NCI-H1930 (cell line): ENCODE data around the gene KRTAP10-7.
"Not testable (repeated sequence)": the region's sequence is repeated elsewhere in the genome, so short reads cannot be mapped to it uniquely, and the experiment has no call there.

Experiments
- DNase-seq, 2 experiments: peaks; one replicate each; lab custom pipeline; 2025; lab: John Stamatoyannopoulos, UW

The KRTAP10-7 gene

DNA sequence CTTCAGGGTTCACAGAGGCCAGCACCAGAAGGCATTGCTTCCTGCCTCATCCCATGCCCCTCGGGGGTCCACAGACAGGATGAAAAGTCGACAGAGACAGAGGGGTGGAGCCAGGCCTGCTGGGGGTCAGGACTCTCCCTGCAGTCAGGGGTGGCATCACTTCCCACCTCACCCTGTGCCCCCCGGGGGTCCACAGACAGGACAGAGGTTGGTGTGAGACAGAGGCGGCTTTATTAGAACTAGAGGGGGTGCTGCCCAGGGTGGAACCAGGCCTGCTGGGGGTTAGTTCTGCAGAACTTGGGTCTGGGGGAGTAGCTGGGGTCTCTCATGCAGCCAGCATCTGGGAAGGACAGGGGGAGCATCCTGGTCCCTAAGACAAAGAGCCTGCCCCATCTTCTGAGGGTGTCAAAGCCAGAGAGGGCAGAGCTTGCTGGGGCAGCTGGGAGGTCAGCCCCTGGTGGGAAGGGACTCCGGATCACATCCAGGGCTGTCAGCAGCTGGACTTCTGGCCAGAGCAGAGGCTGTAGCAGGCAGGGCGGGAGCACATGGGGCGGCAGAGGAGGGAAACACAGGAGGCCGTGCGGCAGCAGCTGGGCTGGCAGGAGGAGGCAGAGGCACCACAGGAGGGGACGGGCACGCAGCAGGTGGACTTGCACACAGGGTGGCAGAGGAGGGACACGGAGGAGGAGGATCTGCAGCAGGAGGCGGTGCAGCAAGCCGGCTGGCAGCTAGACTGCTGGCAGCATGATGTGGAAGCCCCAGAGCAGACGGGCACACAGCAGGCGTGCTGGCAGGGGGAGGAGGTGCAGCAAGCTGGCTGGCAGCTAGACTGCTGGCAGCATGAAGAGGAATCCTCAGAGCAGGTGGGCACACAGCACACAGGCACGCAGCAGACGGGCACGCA is 9.2 kb upstream of the KRTAP10-7 start:
- not testable (repeated sequence) for DNase-seq

DNA sequence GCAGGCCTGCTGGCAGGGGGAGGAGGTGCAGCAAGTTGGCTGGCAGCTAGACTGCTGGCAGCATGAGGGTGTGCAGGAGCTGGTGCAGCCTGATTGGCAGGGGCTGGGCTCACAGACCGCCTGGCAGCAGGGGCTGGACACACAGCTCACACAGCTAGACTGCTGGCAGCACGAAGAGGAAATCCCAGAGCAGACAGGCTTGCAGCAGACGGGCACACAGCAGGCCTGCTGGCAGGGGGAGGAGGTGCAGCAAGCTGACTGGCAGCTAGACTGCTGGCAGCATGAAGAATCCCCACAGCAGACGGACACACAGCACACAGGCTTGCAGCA is 8.6 kb upstream of the KRTAP10-7 start:
- not testable (repeated sequence) for DNase-seq

DNA sequence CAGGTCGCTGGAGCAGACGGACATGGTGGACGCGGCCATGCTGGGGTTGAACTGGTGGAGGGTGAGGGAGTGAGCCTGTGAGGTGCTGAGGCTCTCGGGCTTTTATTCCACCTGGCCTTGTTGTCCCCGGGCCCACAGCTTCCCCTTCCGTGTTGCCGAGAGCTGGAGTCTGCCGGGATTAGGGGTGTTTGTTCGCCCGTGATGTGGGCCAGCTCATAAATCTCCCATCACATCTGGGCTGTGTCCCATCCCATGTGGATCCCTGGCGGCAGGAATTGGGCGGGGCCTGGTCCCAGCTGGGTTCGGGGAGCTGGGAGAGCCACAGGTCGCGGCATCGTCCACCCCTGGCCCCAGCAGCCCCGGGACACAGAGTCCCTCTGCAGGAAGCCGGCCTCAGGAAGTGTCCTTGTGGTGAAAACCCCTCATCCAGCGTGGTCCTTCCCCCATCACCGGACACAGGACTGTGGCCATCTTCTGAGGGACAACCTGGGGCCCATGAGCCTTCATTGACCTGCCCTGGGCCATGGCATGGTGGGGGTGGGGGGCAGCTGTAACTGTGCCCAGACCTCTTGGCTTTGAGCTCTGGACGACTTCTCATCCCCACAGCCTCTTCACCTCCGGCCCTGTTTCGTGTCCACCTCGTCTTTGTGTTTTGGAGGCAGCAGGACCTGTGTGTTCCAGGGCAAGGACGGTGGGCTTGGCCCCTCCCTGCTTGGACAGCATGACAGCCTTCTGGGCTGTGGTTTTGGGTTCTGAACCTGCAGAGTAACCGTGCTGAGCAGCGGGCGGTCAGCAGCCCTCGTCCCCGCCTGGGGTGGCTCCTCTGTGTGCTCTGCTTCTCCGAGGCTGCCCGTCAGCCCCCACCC is 7.7 kb upstream of the KRTAP10-7 start, which contains the start of gene KRTAP10-6:
Gene KRTAP10-6, minus strand, starts transcription at position 60 of the 866 bp plus-strand sequence. Its CDS starts 21 bp downstream, at position 39.
- no peak for DNase-seq

DNA sequence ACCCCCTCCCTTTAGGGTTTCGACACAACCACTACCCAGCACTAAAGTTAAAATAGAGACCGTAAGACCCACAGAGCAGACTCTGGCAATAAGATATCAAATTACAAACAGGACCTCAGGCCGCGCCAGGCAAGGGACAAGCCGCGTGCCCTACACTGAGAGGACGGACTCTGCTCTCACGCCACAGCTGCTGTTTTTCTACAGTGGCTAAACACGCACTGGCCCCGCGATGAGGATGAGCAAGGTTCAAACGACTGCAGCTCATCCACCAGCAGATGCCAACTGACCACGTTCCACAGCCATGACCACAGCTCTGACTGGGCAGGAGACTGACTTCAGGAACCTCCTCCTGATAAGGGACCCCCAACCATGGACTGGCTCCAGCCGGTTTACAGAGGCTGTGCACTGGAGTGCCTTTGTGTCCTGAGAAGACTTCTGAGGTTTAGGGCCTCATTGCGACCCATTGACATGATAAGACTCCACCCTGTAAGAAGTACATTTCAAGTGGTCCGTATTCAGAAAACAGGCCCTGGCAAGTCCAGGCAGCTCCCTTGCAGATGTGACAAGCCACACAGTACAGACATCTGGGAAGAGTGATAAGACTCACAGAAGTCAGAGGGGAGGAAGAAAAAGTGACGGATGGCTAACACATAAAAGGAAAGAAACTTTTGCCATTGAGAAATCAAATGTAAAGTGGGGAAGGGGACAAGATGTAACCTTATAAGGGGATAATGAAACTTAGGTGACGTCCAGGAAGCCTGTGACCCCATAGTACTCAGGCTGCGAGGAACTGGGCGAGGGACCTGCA is 6.6 kb upstream of the KRTAP10-7 start:
- no peak for DNase-seq

DNA sequence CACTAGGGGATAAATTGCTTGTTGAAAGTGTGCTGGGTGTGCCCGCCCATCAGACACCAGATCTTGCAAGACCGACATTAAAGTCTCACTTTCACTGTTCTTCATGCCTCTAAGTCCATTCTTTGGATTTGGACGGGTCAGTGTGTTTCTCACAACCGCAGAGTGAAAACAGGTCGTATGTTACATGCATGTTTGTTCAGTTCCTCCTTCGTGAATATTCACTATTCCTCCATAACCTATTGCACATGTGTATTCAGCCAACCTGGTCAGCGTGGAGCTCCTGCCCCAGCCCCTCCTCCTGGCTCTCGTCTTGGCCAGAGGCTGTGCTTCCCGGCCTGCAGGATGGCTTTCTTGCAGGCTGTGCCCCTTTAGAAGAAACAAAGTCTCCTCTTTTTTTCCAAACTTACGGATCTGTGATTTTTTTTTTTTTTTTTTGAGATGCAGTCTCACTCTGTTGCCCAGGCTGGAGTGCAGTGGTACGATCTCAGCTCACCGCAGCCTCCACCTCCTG is 5.9 kb upstream of the KRTAP10-7 start:
- DNase-seq, result no peak

- no peak for DNase-seq
Measured at GRCh38 chr21:44595524-44595923, 4.9 kb upstream of the KRTAP10-7 start.

GRCh38 chr21:44596068-44596725 is 4.2 kb upstream of the KRTAP10-7 start:
- no peak for DNase-seq

DNA sequence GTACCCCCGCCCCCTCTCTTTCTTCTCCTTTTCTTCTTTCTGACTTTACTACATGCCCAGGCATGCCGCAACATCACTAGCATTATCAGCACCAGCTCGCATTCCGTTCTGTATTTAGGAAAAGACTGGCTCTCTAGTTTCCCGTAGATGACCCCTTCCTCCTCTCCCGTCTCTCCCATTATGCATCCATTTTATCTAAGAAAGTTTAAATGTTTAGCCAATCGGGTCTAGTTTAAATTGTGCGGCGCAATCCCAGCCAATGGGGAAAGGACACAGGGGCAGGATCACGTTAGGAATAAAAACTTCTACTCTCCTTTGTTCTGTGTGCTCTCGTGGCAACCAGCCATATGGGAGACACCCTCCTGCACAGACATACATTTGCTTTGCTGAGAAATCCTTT is 2.3 kb upstream of the KRTAP10-7 start:
- DNase-seq, result no peak

DNA sequence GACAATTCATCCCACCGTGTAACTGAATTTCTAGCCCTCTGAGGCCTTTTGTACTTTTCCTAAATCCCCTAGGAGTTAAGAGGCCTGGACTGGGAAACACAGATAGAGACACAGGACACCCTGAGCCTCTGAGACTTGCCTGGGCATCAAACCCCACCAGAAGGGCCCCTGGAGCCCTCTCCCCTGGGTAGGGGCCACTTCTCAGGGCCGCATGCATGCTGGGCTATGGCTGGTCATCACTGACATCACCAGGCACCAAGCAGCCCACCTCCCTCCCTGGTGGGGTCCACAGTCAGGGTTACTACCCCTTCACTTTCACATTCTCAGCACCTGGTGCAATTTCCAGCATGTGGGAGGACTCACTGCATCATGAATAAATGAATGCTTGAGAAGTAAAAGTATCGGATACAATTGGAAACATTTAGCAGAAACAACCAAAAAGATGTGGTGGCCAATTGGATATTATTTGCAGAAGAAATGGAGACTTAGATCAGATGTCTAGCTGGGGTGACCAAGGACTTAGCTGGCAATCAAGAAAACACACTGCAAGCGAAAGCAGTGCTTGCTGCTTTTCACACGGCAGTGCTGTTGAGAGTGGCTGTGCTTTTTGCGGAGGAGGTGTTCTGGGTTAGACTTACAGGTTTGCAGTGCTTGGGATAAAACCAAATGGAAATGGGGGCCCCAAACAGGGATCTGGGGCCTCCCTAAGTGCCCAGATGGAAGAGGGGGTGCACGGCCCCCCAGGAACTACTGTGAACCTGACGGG is 950 bp upstream of the KRTAP10-7 start:
- DNase-seq, result no peak

GRCh38 chr21:44601091-44601490 is 694 bp downstream of the KRTAP10-7 start:
- DNase-seq, result not testable (repeated sequence)

DNA sequence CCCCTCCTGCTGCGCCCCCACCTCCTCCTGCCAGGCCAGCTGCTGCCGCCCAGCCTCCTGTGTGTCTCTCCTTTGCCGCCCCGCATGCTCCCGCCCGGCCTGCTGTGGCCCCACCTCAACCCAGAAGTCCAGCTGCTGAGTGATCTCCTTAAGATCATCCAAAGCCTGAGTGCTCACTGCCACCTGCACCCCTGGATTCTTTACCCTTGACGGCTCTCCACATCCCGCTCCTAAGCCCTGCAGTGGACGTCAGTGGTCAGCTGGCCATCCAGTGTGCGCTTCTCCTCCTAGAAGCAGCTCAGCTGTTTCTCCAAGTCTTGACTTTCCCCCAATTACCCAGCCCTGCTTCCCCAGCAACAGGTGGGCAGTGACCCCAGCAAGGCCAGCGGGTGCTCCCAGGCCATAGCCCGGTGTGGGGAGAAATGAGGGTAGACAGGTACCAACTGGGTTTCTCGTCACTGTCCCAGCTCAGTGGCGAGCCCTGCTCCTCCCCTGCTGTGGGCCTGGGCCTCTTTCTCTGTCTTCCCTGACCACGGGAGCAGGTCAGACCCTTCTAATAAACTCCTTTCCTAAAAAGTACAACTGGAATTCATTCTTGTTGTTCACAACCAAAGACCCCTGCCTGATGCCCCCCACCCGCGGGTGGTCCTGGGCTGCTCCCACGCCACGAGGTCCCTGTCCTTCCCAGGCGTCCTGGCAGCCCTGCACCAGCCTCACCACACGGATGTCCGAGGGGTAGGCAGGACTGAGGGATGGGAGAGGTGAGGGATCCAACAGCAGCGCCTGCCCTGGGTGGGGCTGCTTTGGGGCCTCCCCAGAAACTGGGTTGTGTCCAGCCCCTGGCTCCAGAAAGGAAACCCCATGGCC is 1.4 kb downstream of the KRTAP10-7 start:
- DNase-seq, result no peak

DNA sequence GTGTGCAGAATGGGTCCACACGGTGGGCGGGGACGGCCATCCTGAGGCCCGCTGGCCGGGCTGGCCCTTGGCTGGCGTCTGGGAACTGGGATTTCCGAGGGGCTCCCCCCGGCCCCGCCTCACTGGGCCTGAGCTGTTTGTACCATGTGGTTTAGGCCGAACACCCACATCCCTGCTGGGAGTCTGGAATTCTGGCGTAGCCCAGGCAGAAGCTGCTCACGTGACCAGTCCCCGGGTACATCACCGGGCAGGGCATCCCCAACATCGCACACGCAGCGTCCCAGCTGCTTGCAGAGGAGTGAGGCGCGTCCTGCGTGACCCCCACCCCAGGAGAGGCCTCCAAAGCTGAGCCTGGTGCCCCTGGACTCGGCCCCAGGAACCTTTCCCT is 2.1 kb downstream of the KRTAP10-7 start:
- no peak for DNase-seq

DNA sequence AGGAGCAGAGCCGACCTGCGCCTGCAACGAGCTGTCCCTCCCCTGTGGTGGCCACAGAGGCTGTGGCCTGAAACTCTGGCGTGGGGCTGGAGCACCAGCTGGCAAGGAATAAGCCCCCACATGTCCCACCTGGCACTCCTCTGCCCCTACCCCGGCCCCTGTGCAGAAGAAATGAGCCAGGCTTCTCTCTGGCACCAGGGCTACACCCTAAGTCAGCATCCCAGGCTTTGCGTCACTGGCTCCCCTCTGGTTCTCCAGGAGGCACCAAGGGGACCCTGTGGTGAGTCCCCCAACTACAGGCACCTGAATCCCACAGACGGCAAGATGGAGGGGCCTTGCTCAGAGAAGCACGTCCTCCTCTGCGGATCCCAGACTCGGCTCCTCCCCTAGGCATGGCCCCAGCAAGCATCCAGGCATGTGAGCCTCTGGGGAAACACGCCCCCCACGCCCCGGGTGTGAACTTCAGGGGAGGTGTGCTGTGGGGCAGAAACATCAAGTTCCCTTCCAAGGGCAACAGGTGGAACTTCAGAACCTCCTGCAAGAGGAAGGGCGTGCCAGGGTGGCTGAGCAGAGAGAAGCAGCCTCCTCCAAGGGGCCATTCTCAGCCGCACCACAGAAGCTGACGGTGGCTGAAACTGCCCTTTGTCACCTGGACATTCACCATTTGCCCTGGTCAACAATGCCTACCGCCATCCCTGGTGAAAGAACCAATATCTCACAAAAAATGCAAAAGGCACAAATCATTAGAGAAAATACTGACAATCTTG is 2.9 kb downstream of the KRTAP10-7 start:
- DNase-seq, result no peak

- DNase-seq, result no peak
Measured at GRCh38 chr21:44603911-44604310, 3.5 kb downstream of the KRTAP10-7 start.

DNA sequence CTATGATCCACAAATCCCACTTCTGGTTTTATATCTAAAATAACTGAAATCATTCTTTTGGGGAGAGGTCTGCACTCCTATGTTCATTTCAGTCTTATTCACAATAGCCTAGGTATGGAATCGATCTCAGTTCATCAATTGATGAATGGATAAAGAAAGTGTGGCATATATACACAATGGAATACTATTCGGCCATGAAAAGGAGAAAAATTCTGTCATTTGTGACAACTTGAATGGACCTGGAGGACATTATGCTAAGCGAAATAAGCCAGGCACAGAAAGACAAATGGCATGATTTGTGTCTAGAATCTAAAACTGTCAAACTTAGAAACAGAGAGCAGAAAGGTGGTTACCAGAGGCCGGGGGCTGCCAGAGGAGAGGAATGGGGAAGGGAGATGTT is 6.1 kb downstream of the KRTAP10-7 start:
- no peak for DNase-seq

GRCh38 chr21:44609193-44609592 is 8.8 kb downstream of the KRTAP10-7 start:
- no peak for DNase-seq

GRCh38 chr21:44610157-44610843 is 9.9 kb downstream of the KRTAP10-7 start:
- not testable (repeated sequence) for DNase-seq

DNA sequence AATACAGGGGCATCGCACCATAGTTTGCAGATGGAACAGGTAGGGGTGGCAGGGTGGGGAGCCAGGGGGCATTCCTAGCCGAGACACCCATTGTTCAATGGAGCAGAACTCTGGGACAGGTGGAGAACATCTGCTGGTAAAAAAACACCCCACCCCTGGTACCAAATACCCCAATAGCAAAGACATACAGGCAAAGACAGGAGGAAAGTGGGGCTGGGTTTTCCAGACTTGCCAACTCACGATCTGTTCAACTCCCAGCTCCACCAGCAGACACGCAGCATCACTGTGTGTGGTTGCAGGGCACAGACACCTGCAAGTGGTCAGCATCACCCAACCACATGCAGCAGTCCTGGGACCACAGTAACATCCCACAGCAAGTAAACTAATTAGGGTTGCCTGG is 11.2 kb downstream of the KRTAP10-7 start:
- DNase-seq, result no peak
